CD14-positive monocyte (primary cell): ENCODE results near the gene INPPL1. TPM values are rescaled to one million over a fixed set of nuclear protein-coding genes. Genes with fewer than 3 reads are reported as not detected.

ENCODE experiments used
- DNase-seq, 3 donors: peaks; one replicate each; pipeline ENCODE4 v3.0.0-alpha.2; 2011 to 2022
- H2AFZ ChIP-seq: 2 replicates; pipeline ENCODE4 v1.6.0; 2012; ENCODE audit warnings: mild to moderate bottlenecking, low read depth, low read length, inconsistent platforms; ENCODE audit not compliant: insufficient read depth, poor library complexity, severe bottlenecking
- H3K27ac ChIP-seq, 2 donors: 1 replicate in 1 of 2; 2 replicates in 1 of 2; pipeline ENCODE4 v1.5.1; 2012 to 2013; ENCODE audit warnings: low read length in 2 of 2, control low read depth in 1 of 2, inconsistent platforms in 1 of 2, low read depth in 1 of 2, mild to moderate bottlenecking in 1 of 2
- H3K27me3 ChIP-seq, 2 donors: one replicate each; pipeline versions ENCODE4 v1.6.0 to v1.6.1; 2011 to 2013; ENCODE audit warnings: low read length in 2 of 2; ENCODE audit not compliant: control insufficient read depth in 2 of 2, insufficient read depth in 2 of 2
- H3K36me3 ChIP-seq, 2 donors: replicated peaks in 1 of 2; 1 replicate in 1 of 2; 2 replicates in 1 of 2; pipeline versions ENCODE4 v1.5.1 to v1.6.1; 2012 to 2013; ENCODE audit warnings: low read length in 2 of 2, control low read depth in 1 of 2, inconsistent platforms in 1 of 2, mild to moderate bottlenecking in 1 of 2; ENCODE audit not compliant: insufficient read depth in 2 of 2, control insufficient read depth in 1 of 2
- H3K4me1 ChIP-seq, 2 donors: 1 replicate in 1 of 2; 2 replicates in 1 of 2; pipeline versions ENCODE4 v1.5.1 to v1.6.1; 2012 to 2013; ENCODE audit warnings: low read length in 2 of 2, control low read depth in 1 of 2, inconsistent platforms in 1 of 2, mild to moderate bottlenecking in 1 of 2, moderate library complexity in 1 of 2; ENCODE audit not compliant: insufficient read depth in 2 of 2, control insufficient read depth in 1 of 2
- H3K4me2 ChIP-seq: replicated peaks from 2 replicates; pipeline ENCODE3; 2012; ENCODE audit warnings: low read length, moderate library complexity, mild to moderate bottlenecking; ENCODE audit not compliant: poor library complexity, severe bottlenecking; ENCODE audit errors: extremely low read depth
- H3K4me3 ChIP-seq, 3 experiments: fragments of 200-600 bp in 1 of 3; sonication (generic) in 1 of 3; replicated peaks in 1 of 3; 1 replicate in 2 of 3; 2 replicates in 1 of 3; pipeline ENCODE4 v1.5.1; 2011 to 2013; ENCODE audit warnings: low read length in 3 of 3, mild to moderate bottlenecking in 3 of 3, control low read depth in 2 of 3, low read depth in 2 of 3, inconsistent platforms in 1 of 3, moderate library complexity in 1 of 3
- H3K79me2 ChIP-seq: 2 replicates; pipeline ENCODE4 v1.6.0; 2012; ENCODE audit warnings: mild to moderate bottlenecking, control low read depth, inconsistent platforms, low read length, moderate library complexity; ENCODE audit not compliant: insufficient read depth
- H3K9ac ChIP-seq: 2 replicates; pipeline ENCODE4 v1.6.0; 2017; ENCODE audit warnings: low read length, mild to moderate bottlenecking; ENCODE audit not compliant: insufficient read depth, poor library complexity, severe bottlenecking
- H3K9me3 ChIP-seq, 2 donors: replicated peaks in 1 of 2; 1 replicate in 1 of 2; 2 replicates in 1 of 2; pipeline versions ENCODE4 v1.5.1 to v1.6.1; 2012 to 2013; ENCODE audit warnings: low read length in 2 of 2, control low read depth in 1 of 2; ENCODE audit not compliant: control insufficient read depth in 1 of 2, insufficient read depth in 1 of 2
- H4K20me1 ChIP-seq: 2 replicates; pipeline ENCODE4 v1.6.0; 2012; ENCODE audit warnings: mild to moderate bottlenecking, low read length, control low read depth, moderate library complexity; ENCODE audit not compliant: insufficient read depth
- H3K27ac Mint-ChIP-seq, 7 donors: one replicate each; pipeline ENCODE4 v1.8.0; 2020; ENCODE audit warnings: mild to moderate bottlenecking in 7 of 7, mixed read lengths in 7 of 7, moderate library complexity in 6 of 7, inconsistent platforms in 2 of 7
- H3K27me3 Mint-ChIP-seq, 3 donors: one replicate each; pipeline ENCODE4 v1.8.0; 2021 to 2022; ENCODE audit warnings: low read depth in 3 of 3, mild to moderate bottlenecking in 3 of 3, mixed read lengths in 3 of 3, moderate library complexity in 3 of 3, inconsistent platforms in 1 of 3
- H3K36me3 Mint-ChIP-seq, 2 donors: one replicate each; pipeline ENCODE4 v1.8.0; 2020; ENCODE audit warnings: mixed read lengths in 2 of 2, inconsistent platforms in 1 of 2, mild to moderate bottlenecking in 1 of 2
- H3K4me1 Mint-ChIP-seq: one replicate; pipeline ENCODE4 v1.8.0; 2020; ENCODE audit warnings: mild to moderate bottlenecking, mixed read lengths
- H3K4me3 Mint-ChIP-seq, 2 donors: one replicate each; pipeline ENCODE4 v1.8.0; 2020; ENCODE audit warnings: mild to moderate bottlenecking in 2 of 2, mixed read lengths in 2 of 2, moderate library complexity in 1 of 2
- H3K9me3 Mint-ChIP-seq, 7 donors: one replicate each; pipeline ENCODE4 v1.8.0; 2020 to 2022; ENCODE audit warnings: mixed read lengths in 7 of 7, mild to moderate bottlenecking in 6 of 7, moderate library complexity in 6 of 7, inconsistent platforms in 2 of 7
- WGBS: methylation state at CpG from one replicate; pipeline ENCODE4 v1.1.5; 2013; ENCODE audit warnings: missing lambda C conversion rate; ENCODE audit not compliant: insufficient coverage; 5-methylcytosine and 5-hydroxymethylcytosine counted together
- intact Hi-C, 2 donors: fragments of 100-400 bp; cut with micrococcal nuclease; formaldehyde crosslinking; loops; one replicate each; pipeline versions ENCODE4 v1.15.0 to v1.15.1; 2023
- polyA plus RNA-seq, 3 donors: library from polyadenylated mRNA; depleted of rRNA in 1 of 3; unstranded in 2 of 3; stranded (reverse) in 1 of 3; fragments of 300-500 nt in 2 of 3; fragments of >200 nt in 1 of 3; fragmentation: Illumina TruSeq in 2 of 3; gene quantifications; 1 replicate in 2 of 3; 2 replicates in 1 of 3; pipeline ENCODE4 v1.2.3, GENCODE V29; 2012 to 2021
- TF ChIP-seq, protein P1 (sequence below): fragments of 200-600 bp; IDR thresholded peaks from one replicate; pipeline ENCODE4 v1.8.0; 2022; ENCODE audit warnings: antibody characterized with exemption, mild to moderate bottlenecking

INPPL1 gene
- polyA plus RNA-seq, 3 donors = 11.8 to 390 (median 12.6) TPM

DNA sequence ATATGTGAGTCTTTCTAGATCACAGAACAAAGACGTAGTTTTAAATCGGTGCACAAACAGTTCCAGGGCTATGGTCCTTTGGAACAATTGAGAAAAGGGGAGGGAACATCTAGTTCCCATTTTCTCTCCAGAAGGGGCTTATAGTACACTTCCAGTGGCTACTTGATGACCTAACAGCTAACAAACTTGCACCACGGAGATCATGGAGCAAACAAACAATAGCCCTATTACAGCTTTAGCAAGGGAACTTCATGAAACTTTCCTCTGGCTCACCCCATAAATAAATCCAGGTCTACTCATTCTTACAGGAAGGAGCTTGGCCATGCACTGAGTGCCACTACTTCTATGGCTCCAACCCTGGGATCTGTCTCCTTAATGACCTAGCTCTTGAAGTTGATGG, 16.3 kb upstream of the INPPL1 start:
- Histone ChIP-seq H3K4me3 (peak overlapping the region in 1 of 3 experiments; percentile 40), H3K36me3 (no peaks in the 10 kb centered on the region), H3K79me2 (no peaks in the 10 kb centered on the region), H3K27me3 (no peaks in the 10 kb centered on the region), H3K27ac (peak overlapping the region in 1 of 2 donors; percentile 34), H3K9me3 (no peaks in the 10 kb centered on the region), H4K20me1 (no peaks in the 10 kb centered on the region), H2AFZ (peak overlapping the region; percentile 24), H3K4me2 (peak overlapping the region; percentile 28), H3K9ac (no peak overlapping the region), H3K4me1 (peaks cover 49 to 52% of the 10 kb centered on the region in 2 donors)
- Mint-ChIP-seq H3K27ac (peak overlapping the region in 2 of 7 donors; percentile 56 to 72), H3K9me3 (peaks cover 0 to 4% (median 2%) of the 10 kb centered on the region in 7 donors), H3K4me1 (peaks cover 47% of the 10 kb centered on the region), H3K36me3 (no peaks in the 10 kb centered on the region), H3K4me3 (no peak overlapping the region), H3K27me3 (peaks cover 0 to 7% (median 0%) of the 10 kb centered on the region in 3 donors)
- TF ChIP-seq, protein P1, sequence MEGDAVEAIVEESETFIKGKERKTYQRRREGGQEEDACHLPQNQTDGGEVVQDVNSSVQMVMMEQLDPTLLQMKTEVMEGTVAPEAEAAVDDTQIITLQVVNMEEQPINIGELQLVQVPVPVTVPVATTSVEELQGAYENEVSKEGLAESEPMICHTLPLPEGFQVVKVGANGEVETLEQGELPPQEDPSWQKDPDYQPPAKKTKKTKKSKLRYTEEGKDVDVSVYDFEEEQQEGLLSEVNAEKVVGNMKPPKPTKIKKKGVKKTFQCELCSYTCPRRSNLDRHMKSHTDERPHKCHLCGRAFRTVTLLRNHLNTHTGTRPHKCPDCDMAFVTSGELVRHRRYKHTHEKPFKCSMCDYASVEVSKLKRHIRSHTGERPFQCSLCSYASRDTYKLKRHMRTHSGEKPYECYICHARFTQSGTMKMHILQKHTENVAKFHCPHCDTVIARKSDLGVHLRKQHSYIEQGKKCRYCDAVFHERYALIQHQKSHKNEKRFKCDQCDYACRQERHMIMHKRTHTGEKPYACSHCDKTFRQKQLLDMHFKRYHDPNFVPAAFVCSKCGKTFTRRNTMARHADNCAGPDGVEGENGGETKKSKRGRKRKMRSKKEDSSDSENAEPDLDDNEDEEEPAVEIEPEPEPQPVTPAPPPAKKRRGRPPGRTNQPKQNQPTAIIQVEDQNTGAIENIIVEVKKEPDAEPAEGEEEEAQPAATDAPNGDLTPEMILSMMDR = no peak
- intact Hi-C loops = no loop called here
- DNase-seq = peak in 1 of 3 donors; percentile 23
- WGBS = 13% methylated on average over 1 of the region's 3 CpGs

DNA sequence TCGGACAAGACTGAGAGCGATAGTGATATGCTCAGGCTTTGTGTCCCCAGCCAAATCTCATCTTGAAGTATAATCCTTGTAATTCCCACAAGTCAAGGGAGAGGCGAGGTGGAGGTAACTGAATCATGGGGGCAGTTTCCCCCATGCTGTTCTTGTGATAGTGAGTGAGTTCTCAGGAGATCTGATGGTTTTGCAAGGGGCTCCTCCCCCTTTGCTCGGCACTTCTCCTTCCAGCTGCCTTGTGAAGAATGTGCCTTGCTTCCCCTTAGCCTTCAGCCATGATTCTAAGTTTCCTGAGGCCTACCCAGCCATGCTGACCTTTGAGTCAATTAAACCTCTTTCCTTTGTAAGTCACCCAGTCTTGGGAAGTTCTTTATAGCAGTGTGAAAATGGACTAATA, 15.5 kb upstream of the INPPL1 start:
- peak overlapping the region; percentile 28 for H3K4me2 ChIP-seq
- peaks cover 48 to 51% of the 10 kb centered on the region in 2 donors for H3K4me1 ChIP-seq
- H3K27ac ChIP-seq = peak overlapping the region; percentile 10 to 34
- intact Hi-C loops = no loop called here
- no peaks in the 10 kb centered on the region for H3K27me3 ChIP-seq
- no peaks in the 10 kb centered on the region for H4K20me1 ChIP-seq
- TF ChIP-seq, protein P1 = no peak
- 50% methylated on average over 2 of the region's 4 CpGs for WGBS
- peak overlapping the region; percentile 3 to 62 for H3K4me3 Mint-ChIP-seq
- H3K27ac Mint-ChIP-seq = peak overlapping the region in 6 of 7 donors; percentile 51 to 80 (median 75)
- no peaks in the 10 kb centered on the region for H3K79me2 ChIP-seq
- H3K9me3 ChIP-seq = no peaks in the 10 kb centered on the region
- H2AFZ ChIP-seq = no peak overlapping the region
- peak overlapping the region in 1 of 3 experiments; percentile 40 for H3K4me3 ChIP-seq
- peak; percentile 52 to 58 (median 58) for DNase-seq
- H3K36me3 Mint-ChIP-seq = no peaks in the 10 kb centered on the region
- no peaks in the 10 kb centered on the region for H3K36me3 ChIP-seq
- peaks cover 0 to 4% (median 2%) of the 10 kb centered on the region in 7 donors for H3K9me3 Mint-ChIP-seq
- H3K4me1 Mint-ChIP-seq = peaks cover 46% of the 10 kb centered on the region
- peaks cover 0 to 7% (median 0%) of the 10 kb centered on the region in 3 donors for H3K27me3 Mint-ChIP-seq
- H3K9ac ChIP-seq = no peak overlapping the region
